Urinary bladder (tissue), 4 donors: ENCODE data around the gene RASSF6. TPM values are rescaled to one million over a fixed set of nuclear protein-coding genes. Genes with fewer than 3 reads are reported as not detected.

Source experiments
- DNase-seq: peaks from one replicate; pipeline ENCODE4 v3.0.0-alpha.2; 2015; ENCODE audit errors: extremely low spot score
- H3K27ac ChIP-seq: one replicate; pipeline ENCODE4 v1.5.1; 2013; ENCODE audit warnings: low read depth, mild to moderate bottlenecking, moderate library complexity
- H3K36me3 ChIP-seq: one replicate; pipeline ENCODE4 v1.6.1; 2013; ENCODE audit warnings: mild to moderate bottlenecking, moderate library complexity; ENCODE audit not compliant: insufficient read depth
- H3K4me1 ChIP-seq: one replicate; pipeline ENCODE4 v1.6.1; 2013; ENCODE audit warnings: mild to moderate bottlenecking, moderate library complexity; ENCODE audit not compliant: insufficient read depth
- H3K4me3 ChIP-seq: one replicate; pipeline ENCODE4 v1.5.1; 2013; ENCODE audit warnings: low read depth, low read length
- WGBS: extraction: QIAGEN DNeasy Blood & Tissue Kit; methylation state at CpG from one replicate; pipeline ENCODE4 v1.1.7; 2013; 5-methylcytosine and 5-hydroxymethylcytosine counted together
- polyA plus RNA-seq: library from polyadenylated mRNA; stranded (reverse); fragments of 200-250 nt; gene quantifications from one replicate; pipeline ENCODE4 v1.2.3, GENCODE V29; 2013
- small RNA-seq: library from RNA; depleted of rRNA; stranded (forward); fragments of <200 nt; gene quantifications from one replicate; pipeline ENCODE3, GENCODE V24; 2014
- total RNA-seq: library from RNA; depleted of rRNA; stranded (reverse); fragments of >200 nt; gene quantifications from one replicate; pipeline ENCODE4 v1.2.3, GENCODE V29; 2014
- donor health status: healthy with polysubstance abuse.
- donor health status: healthy.

RASSF6 gene
- total and polyA plus RNA-seq, 2 donors: 2.7 to 14.8 TPM

- no peaks in the 10 kb centered on the region for H3K36me3 ChIP-seq
These were observed 93.0 kb downstream of the RASSF6 start for GRCh38 chr4:73527196-73527595.

GRCh38 chr4:73525611-73526010 is 94.6 kb downstream of the RASSF6 start:
- 41% methylated on average over 1 of the region's 1 CpG for WGBS
- H3K4me3 ChIP-seq: no peak overlapping the region
- H3K36me3 ChIP-seq: no peaks in the 10 kb centered on the region
- no peak for DNase-seq
- no peaks in the 10 kb centered on the region for H3K4me1 ChIP-seq
- H3K27ac ChIP-seq: no peak overlapping the region

More at GRCh38 chr4:73527196-73527595, 93.0 kb downstream of the RASSF6 start:
- 82% methylated on average over 1 of the region's 1 CpG for WGBS
- Histone ChIP-seq H3K4me1 (no peaks in the 10 kb centered on the region), H3K4me3 (no peak overlapping the region), H3K27ac (no peak overlapping the region)
- no peak for DNase-seq

- H3K36me3 ChIP-seq: no peaks in the 10 kb centered on the region
- DNase-seq: no peak
- H3K27ac ChIP-seq: no peak overlapping the region
- H3K4me3 ChIP-seq: no peak overlapping the region
- 87% methylated on average over 2 of the region's 2 CpGs for WGBS
- H3K4me1 ChIP-seq: no peaks in the 10 kb centered on the region
These were observed 97.1 kb downstream of the RASSF6 start for GRCh38 chr4:73523126-73523525.

Small RNA genes lying within 50 kb of the gene (small RNA-seq; reads per million reads assigned to genes)
- gene AC074250.1: not detected

Other genes starting within 250 kb of the RASSF6 start
- gene ALB, start 216.1 kb downstream of the RASSF6 start, total RNA-seq: 0.32 TPM
- 20.0 TPM for gene ALB, start 216.1 kb downstream of the RASSF6 start, polyA plus RNA-seq
- not detected for gene AFP, start 184.2 kb downstream of the RASSF6 start, total RNA-seq
- gene AFP, start 184.2 kb downstream of the RASSF6 start, polyA plus RNA-seq: not detected
- not detected for gene AFM, start 138.7 kb downstream of the RASSF6 start, total RNA-seq
- 0.05 TPM for gene AFM, start 138.7 kb downstream of the RASSF6 start, polyA plus RNA-seq
- gene CXCL8, start 120.1 kb upstream of the RASSF6 start, total RNA-seq: 1.1 TPM
- 1.2 TPM for gene CXCL8, start 120.1 kb upstream of the RASSF6 start, polyA plus RNA-seq
- gene CXCL6, start 216.2 kb upstream of the RASSF6 start, total RNA-seq: 0.16 TPM
- gene CXCL6, start 216.2 kb upstream of the RASSF6 start, polyA plus RNA-seq: not detected
- not detected for gene PF4V1, start 232.9 kb upstream of the RASSF6 start, total RNA-seq
- gene PF4V1, start 232.9 kb upstream of the RASSF6 start, polyA plus RNA-seq: not detected
- 0.42 TPM for gene CXCL1, start 249.0 kb upstream of the RASSF6 start, total RNA-seq
- 1.5 TPM for gene CXCL1, start 249.0 kb upstream of the RASSF6 start, polyA plus RNA-seq